HepG2 (cell line): ENCODE data around the gene CCDC191. TPM values are rescaled to one million over a fixed set of nuclear protein-coding genes. Genes with fewer than 3 reads are reported as not detected.

Experiments
- ATAC-seq: fragments of 200-7000 bp; cut with Tn5 transposase; 3 replicates; pipeline ENCODE4 v1.9.1; 2020; ENCODE audit warnings: mild to moderate bottlenecking, moderate library complexity
- BruUV-seq: library from RNA; stranded (reverse); fragments of 400-500 nt; replicated peaks from 2 replicates; lab custom pipeline; 2021; lab: Mats Ljungman, UMichigan
- CTCF ChIA-PET: fragments of 300-600 bp; formaldehyde crosslinking; extraction: SDS; loops from one replicate; lab custom pipeline; 2021; ENCODE audit warnings: low total read pairs, inconsistent platforms, low intra/inter-chr PET ratio; lab: Yijun Ruan, JAX
- POLR2A ChIA-PET: fragments of 350-600 bp; sonication (Branson Sonifier 250); formaldehyde crosslinking; loops from one replicate; lab custom pipeline; 2020; ENCODE audit warnings: antibody characterized with exemption, inconsistent platforms; lab: Yijun Ruan, JAX
- DNase-seq: peaks from one replicate; pipeline ENCODE4 v3.0.0-alpha.2; 2015; ENCODE audit warnings: low spot score
- FAIRE-seq: peaks from 3 replicates; lab custom pipeline; 2011; peaks lifted over from hg19 to GRCh38; lab: Jason Lieb, UNC
- H2AFZ ChIP-seq: one replicate; pipeline ENCODE4 v1.6.1; 2011; ENCODE audit warnings: low read length, inconsistent platforms
- H3K27ac ChIP-seq: fragments of 300-600 bp; 3 replicates; pipeline ENCODE4 v1.8.0; 2011; ENCODE audit warnings: mixed run types, mild to moderate bottlenecking, mixed read lengths, low read length, inconsistent platforms; ENCODE audit not compliant: insufficient read depth; ENCODE audit errors: extremely low read length
- H3K27me3 ChIP-seq, 2 experiments: fragments of 200-600 bp in 1 of 2; 2 replicates in 1 of 2; 3 replicates in 1 of 2; pipeline versions ENCODE4 v1.6.0 to v1.8.0; 2011; ENCODE audit warnings: low read length in 2 of 2, mild to moderate bottlenecking in 2 of 2, moderate library complexity in 2 of 2, inconsistent platforms in 1 of 2; ENCODE audit not compliant: insufficient read depth in 2 of 2, control insufficient read depth in 1 of 2
- H3K36me3 ChIP-seq, 2 experiments: fragments of 200-600 bp in 1 of 2; replicated peaks in 1 of 2; 2 replicates in 1 of 2; 3 replicates in 1 of 2; pipeline versions ENCODE4 v1.5.1 to v1.8.0; 2011; ENCODE audit warnings: low read length in 2 of 2, inconsistent platforms in 1 of 2; ENCODE audit not compliant: insufficient read depth in 2 of 2, control insufficient read depth in 1 of 2
- H3K4me1 ChIP-seq: 2 replicates; pipeline ENCODE4 v1.5.1; 2012; ENCODE audit warnings: low read length, inconsistent platforms; ENCODE audit not compliant: insufficient read depth
- H3K4me2 ChIP-seq: 2 replicates; pipeline ENCODE4 v1.6.0; 2011; ENCODE audit warnings: low read depth, low read length, inconsistent platforms
- H3K4me3 ChIP-seq, 3 experiments: fragments of 200-600 bp in 1 of 3; sonication (generic), shearing (Covaris generic) in 1 of 3; replicated peaks in 1 of 3; 2 replicates each; pipeline ENCODE4 v1.5.1; 2011 to 2016; ENCODE audit warnings: low read length in 3 of 3, inconsistent platforms in 2 of 3, low read depth in 2 of 3, mild to moderate bottlenecking in 2 of 3, control low read depth in 1 of 3, mixed read lengths in 1 of 3; ENCODE audit not compliant: insufficient read depth in 1 of 3
- H3K79me2 ChIP-seq: one replicate; pipeline ENCODE4 v1.6.1; 2011; ENCODE audit warnings: low read length, inconsistent platforms; ENCODE audit not compliant: insufficient read depth
- H3K9ac ChIP-seq: 2 replicates; pipeline ENCODE4 v1.6.0; 2011; ENCODE audit warnings: mild to moderate bottlenecking, low read depth, low read length, inconsistent platforms; ENCODE audit not compliant: insufficient read depth
- H3K9me3 ChIP-seq: 2 replicates; pipeline ENCODE4 v1.5.1; 2012; ENCODE audit warnings: mild to moderate bottlenecking, low read length
- H4K20me1 ChIP-seq: 2 replicates; pipeline ENCODE4 v1.6.0; 2011; ENCODE audit warnings: inconsistent platforms, mild to moderate bottlenecking, low read length, moderate library complexity; ENCODE audit not compliant: insufficient read depth
- FOXA1 ChIP-seq, 2 experiments: fragments of 450-650 bp in 1 of 2; sonication (generic) in 1 of 2; formaldehyde crosslinking in 1 of 2; IDR thresholded peaks; 2 replicates each; pipeline versions ENCODE4 v1.4.0 to v1.6.1; 2016 to 2020; ENCODE audit warnings: missing genetic modification reagents in 1 of 2
- JUND ChIP-seq: sonication (generic); formaldehyde crosslinking; IDR thresholded peaks from 2 replicates; pipeline ENCODE4 v1.8.0; 2022; ENCODE audit warnings: mild to moderate bottlenecking, missing genetic modification reagents
- KDM3A ChIP-seq: IDR thresholded peaks from 2 replicates; pipeline ENCODE4 v1.6.1; 2018; ENCODE audit warnings: low read depth, missing compliant biosample characterization
- KLF9 ChIP-seq: IDR thresholded peaks from 2 replicates; pipeline ENCODE4 v1.6.1; 2016; ENCODE audit warnings: low read depth
- NCOA2 ChIP-seq: sonication (generic); formaldehyde crosslinking; IDR thresholded peaks from 2 replicates; pipeline ENCODE4 v1.8.0; 2022; ENCODE audit warnings: inconsistent platforms
- RFXANK ChIP-seq: IDR thresholded peaks from 2 replicates; pipeline ENCODE4 v1.6.1; 2016
- ZBTB7A ChIP-seq: sonication (generic); formaldehyde crosslinking; IDR thresholded peaks from 2 replicates; pipeline ENCODE4 v1.8.0; 2022; ENCODE audit warnings: mild to moderate bottlenecking, missing genetic modification reagents
- ZC3H13 ChIP-seq: sonication (generic); formaldehyde crosslinking; IDR thresholded peaks from 2 replicates; pipeline ENCODE4 v1.8.1; 2023; ENCODE audit warnings: mild to moderate bottlenecking, missing genetic modification reagents, moderate library complexity
- ZNF263 ChIP-seq: sonication (generic); formaldehyde crosslinking; IDR thresholded peaks from 2 replicates; pipeline ENCODE4 v1.4.0; 2020; ENCODE audit warnings: missing genetic modification reagents
- ZNF430 ChIP-seq: sonication (generic); formaldehyde crosslinking; IDR thresholded peaks from 2 replicates; pipeline ENCODE4 v1.9.0; 2021; ENCODE audit warnings: mild to moderate bottlenecking, missing genetic modification reagents
- WGBS: methylation state at CpG from one replicate; pipeline ENCODE4 v1.1.6; 2017; ENCODE audit warnings: low lambda C conversion rate; 5-methylcytosine and 5-hydroxymethylcytosine counted together
- in situ Hi-C: cut with HindIII; loops from 2 replicates; pipeline ENCODE4 v1.10.0; 2017; ENCODE audit warnings: low pct_unique_long_range_greater_than_20kb; ENCODE audit not compliant: extremely low pct_ligation_motif_present
- intact Hi-C: fragments of 100-400 bp; cut with micrococcal nuclease; formaldehyde crosslinking; loops from one replicate; pipeline ENCODE4 v1.10.0; 2022; ENCODE audit not compliant: unreplicated experiment
- polyA plus RNA-seq, 8 experiments: library from polyadenylated mRNA; depleted of rRNA in 3 of 8; stranded (reverse) in 7 of 8; unstranded in 1 of 8; fragments of >200 nt; fragmentation: Illumina TruSeq in 4 of 8; extraction: Trizol in 4 of 8; gene quantifications; 2 replicates each; pipeline versions ENCODE4 v1.2.1 to v1.2.3, GENCODE V29; 2011 to 2016; ENCODE audit warnings: low read depth in 4 of 8, missing spikeins in 1 of 8, mixed read lengths in 1 of 8; ENCODE audit not compliant: insufficient read depth in 1 of 8
- total RNA-seq, 5 experiments: library from RNA; depleted of rRNA; stranded (reverse); fragments of >200 nt; fragmentation: Illumina TruSeq; extraction: Trizol; gene quantifications; 2 replicates each; pipeline ENCODE4 v1.2.3, GENCODE V29; 2016; ENCODE audit warnings: low read depth in 1 of 5
- TF ChIP-seq, protein P1 (sequence below): sonication (generic); formaldehyde crosslinking; IDR thresholded peaks from 2 replicates; pipeline ENCODE4 v1.8.0; 2022; ENCODE audit warnings: missing genetic modification reagents, mild to moderate bottlenecking, borderline replicate concordance
- TF ChIP-seq, protein P2 (sequence below): IDR thresholded peaks from 2 replicates; pipeline ENCODE4 v1.6.1; 2016; ENCODE audit warnings: missing compliant biosample characterization, missing genetic modification reagents, borderline replicate concordance
- TF ChIP-seq, protein P3 (sequence below): sonication (generic); formaldehyde crosslinking; IDR thresholded peaks from 2 replicates; pipeline ENCODE4 v1.5.1; 2020; ENCODE audit warnings: missing genetic modification reagents, mild to moderate bottlenecking, borderline replicate concordance
- TF ChIP-seq, protein P4 (sequence below): sonication (generic); formaldehyde crosslinking; IDR thresholded peaks from 2 replicates; pipeline ENCODE4 v1.5.1; 2020; ENCODE audit warnings: mild to moderate bottlenecking, missing genetic modification reagents

CCDC191 gene
- total and polyA plus RNA-seq, 2 of the 13 experiments (the other 11 are each of a cell fraction or from before 2014, with no cell fraction given): 0.91 to 1.4 TPM

DNA sequence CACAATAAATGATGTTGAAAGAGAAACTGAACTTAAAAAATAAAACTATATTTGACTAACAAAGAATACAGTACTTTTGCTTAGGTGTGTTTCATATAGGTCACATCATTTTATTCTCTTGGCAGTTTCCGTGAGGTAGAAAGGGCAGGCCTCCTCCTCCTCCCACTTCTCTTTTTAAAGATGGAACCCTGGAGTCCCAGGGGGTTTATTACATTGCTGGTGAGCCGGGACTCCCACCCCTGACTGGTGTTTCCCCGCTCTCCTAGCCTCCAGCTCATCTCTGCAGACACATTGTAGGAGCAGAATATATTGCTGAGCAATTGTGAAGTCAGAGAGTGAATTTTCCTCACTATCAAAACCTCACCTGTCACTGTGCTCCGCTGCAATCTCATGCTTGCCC, 78.5 kb downstream of the CCDC191 start:
- Histone ChIP-seq H4K20me1 (no peaks in the 10 kb centered on the region), H3K9ac (no peak overlapping the region), H3K79me2 (no peaks in the 10 kb centered on the region), H3K4me1 (no peaks in the 10 kb centered on the region)
- POLR2A ChIA-PET: no interaction called here
- no peak for FAIRE-seq
- TF ChIP-seq, protein P1, sequence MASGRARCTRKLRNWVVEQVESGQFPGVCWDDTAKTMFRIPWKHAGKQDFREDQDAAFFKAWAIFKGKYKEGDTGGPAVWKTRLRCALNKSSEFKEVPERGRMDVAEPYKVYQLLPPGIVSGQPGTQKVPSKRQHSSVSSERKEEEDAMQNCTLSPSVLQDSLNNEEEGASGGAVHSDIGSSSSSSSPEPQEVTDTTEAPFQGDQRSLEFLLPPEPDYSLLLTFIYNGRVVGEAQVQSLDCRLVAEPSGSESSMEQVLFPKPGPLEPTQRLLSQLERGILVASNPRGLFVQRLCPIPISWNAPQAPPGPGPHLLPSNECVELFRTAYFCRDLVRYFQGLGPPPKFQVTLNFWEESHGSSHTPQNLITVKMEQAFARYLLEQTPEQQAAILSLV (CRISPR knock-in tag): no peak
- TF ChIP-seq ZC3H13 (CRISPR knock-in tag): no peak
- TF ChIP-seq JUND (CRISPR knock-in tag): no peak
- no peak for TF ChIP-seq RFXANK
- no peak for TF ChIP-seq ZNF430
- TF ChIP-seq KLF9 (CRISPR knock-in tag): no peak
- TF ChIP-seq, all 625 proteins: peak for 0
- in situ Hi-C loops (no loop called here), intact Hi-C loops (no loop called here)
- Histone ChIP-seq H3K27me3 (no peaks in the 10 kb centered on the region), H2AFZ (no peak overlapping the region), H3K9me3 (peaks cover 19% of the 10 kb centered on the region), H3K4me3 (no peak overlapping the region), H3K27ac (no peak overlapping the region), H3K4me2 (no peak overlapping the region), H3K36me3 (no peaks in the 10 kb centered on the region)
- CTCF ChIA-PET: no interaction called here
- 72% methylated on average over 4 of the region's 4 CpGs for WGBS
- ATAC-seq (no peak), DNase-seq (no peak)
- no TSS peak for BruUV-seq

DNA sequence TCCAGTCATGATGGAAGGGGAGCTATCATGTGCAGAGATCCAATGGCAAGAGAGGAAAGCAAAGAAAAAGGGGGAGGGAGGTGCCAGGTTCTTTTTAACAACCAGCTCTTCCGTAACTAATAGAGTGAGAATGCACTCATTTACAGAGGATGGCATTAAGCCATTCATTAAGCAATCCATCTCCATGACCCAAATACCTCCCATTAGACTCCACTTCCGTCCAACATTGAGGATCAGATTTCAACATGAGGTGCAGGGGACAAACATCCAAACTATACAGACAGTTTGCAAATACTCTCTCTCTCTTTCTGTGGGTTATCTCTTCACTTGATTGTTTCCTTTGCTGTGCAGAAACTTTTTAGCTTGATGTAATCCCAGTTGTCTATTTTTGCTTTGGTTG, 87.3 kb downstream of the CCDC191 start:
- no peak overlapping the region for H2AFZ ChIP-seq
- in situ Hi-C loops: no loop called here
- DNase-seq: peak; percentile 4
- H3K4me1 ChIP-seq: no peaks in the 10 kb centered on the region
- BruUV-seq: no TSS peak
- no peak overlapping the region for H3K9ac ChIP-seq
- no peaks in the 10 kb centered on the region for H4K20me1 ChIP-seq
- ChIA-PET CTCF (no interaction called here), POLR2A (no interaction called here)
- intact Hi-C loops: loop anchor here (10.0 kb wide), 1 partner anchor 186 kb away; no protein-coding TSS in a partner anchor
- no peaks in the 10 kb centered on the region for H3K79me2 ChIP-seq
- no peak for FAIRE-seq
- WGBS: 42% methylated on average over 2 of the region's 2 CpGs
- no peaks in the 10 kb centered on the region for H3K36me3 ChIP-seq
- ATAC-seq: no peak
- H3K27me3 ChIP-seq: no peaks in the 10 kb centered on the region
- H3K9me3 ChIP-seq: peaks cover 12% of the 10 kb centered on the region
- H3K4me3 ChIP-seq: no peak overlapping the region
- H3K27ac ChIP-seq: no peak overlapping the region
- H3K4me2 ChIP-seq: no peak overlapping the region
- TF ChIP-seq, protein P2, sequence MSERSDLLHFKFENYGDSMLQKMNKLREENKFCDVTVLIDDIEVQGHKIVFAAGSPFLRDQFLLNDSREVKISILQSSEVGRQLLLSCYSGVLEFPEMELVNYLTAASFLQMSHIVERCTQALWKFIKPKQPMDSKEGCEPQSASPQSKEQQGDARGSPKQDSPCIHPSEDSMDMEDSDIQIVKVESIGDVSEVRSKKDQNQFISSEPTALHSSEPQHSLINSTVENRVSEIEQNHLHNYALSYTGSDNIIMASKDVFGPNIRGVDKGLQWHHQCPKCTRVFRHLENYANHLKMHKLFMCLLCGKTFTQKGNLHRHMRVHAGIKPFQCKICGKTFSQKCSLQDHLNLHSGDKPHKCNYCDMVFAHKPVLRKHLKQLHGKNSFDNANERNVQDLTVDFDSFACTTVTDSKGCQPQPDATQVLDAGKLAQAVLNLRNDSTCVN: no peak
- TF ChIP-seq KDM3A (CRISPR knock-in tag) (no peak), FOXA1 (IDR thresholded peaks at IDR 0.05) (no peak), FOXA1 (CRISPR knock-in tag; IDR thresholded peaks at IDR 0.05) (no peak), ZBTB7A (CRISPR knock-in tag) (no peak), NCOA2 (CRISPR knock-in tag) (no peak), ZNF263 (no peak)
- TF ChIP-seq, protein P3, sequence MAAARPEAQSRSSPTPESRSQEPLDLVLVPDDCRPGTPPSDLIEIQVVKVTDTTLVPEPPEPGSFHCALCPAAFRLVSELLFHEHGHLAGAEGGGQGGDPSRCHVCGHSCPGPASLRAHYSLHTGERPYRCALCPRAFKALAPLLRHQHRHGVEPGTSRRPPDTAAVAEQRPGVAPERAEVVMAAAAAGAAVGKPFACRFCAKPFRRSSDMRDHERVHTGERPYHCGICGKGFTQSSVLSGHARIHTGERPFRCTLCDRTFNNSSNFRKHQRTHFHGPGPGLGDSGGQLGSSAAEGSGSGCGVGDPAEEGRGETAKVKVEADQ (CRISPR knock-in tag): no peak
- TF ChIP-seq, protein P4, sequence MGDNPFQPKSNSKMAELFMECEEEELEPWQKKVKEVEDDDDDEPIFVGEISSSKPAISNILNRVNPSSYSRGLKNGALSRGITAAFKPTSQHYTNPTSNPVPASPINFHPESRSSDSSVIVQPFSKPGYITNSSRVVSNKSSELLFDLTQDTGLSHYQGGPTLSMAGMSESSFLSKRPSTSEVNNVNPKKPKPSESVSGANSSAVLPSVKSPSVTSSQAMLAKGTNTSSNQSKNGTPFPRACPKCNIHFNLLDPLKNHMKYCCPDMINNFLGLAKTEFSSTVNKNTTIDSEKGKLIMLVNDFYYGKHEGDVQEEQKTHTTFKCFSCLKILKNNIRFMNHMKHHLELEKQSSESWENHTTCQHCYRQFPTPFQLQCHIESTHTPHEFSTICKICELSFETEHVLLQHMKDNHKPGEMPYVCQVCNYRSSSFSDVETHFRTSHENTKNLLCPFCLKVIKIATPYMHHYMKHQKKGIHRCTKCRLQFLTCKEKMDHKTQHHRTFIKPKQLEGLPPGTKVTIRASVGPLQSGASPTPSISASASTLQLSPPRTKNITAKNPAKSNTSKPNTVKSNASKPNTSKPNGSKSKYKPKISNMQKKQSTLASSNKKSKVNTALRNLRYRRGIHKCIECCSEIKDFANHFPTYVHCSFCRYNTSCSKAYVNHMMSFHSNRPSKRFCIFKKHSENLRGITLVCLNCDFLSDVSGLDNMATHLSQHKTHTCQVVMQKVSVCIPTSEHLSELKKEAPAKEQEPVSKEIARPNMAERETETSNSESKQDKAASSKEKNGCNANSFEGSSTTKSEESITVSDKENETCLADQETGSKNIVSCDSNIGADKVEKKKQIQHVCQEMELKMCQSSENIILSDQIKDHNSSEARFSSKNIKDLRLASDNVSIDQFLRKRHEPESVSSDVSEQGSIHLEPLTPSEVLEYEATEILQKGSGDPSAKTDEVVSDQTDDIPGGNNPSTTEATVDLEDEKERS (CRISPR knock-in tag): no peak
